IPS DF 4.7 (cell line): ENCODE data around the gene C1QTNF7.

Experiments
- DNase-seq: peaks from one replicate; pipeline ENCODE4 v3.0.0-alpha.2; 2013; ENCODE audit warnings: low spot score; ENCODE audit errors: extremely low read depth

Gene C1QTNF7

GRCh38 chr4:15457406-15458201, 29.8 kb downstream of the C1QTNF7 start:
- no peak for DNase-seq

DNA sequence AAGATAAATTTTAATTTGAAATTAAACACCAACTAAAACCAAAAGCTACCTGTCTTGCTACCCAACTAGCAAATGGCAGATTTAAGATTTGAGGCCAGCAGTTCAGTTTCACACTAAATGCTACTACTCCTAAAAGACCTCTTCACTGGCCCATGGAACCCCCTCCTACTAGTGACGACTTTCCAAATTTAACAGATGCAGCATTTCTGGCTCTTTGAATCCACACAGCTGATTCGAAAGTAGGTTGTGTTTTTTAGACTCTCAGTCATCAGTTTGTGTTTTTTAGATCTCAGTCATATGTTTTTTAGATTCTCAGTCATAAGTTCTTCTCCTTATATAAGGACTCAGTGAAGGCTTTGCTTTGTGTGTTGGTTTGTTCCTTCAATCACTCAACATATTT, 30.8 kb downstream of the C1QTNF7 start:
- no peak for DNase-seq

DNA sequence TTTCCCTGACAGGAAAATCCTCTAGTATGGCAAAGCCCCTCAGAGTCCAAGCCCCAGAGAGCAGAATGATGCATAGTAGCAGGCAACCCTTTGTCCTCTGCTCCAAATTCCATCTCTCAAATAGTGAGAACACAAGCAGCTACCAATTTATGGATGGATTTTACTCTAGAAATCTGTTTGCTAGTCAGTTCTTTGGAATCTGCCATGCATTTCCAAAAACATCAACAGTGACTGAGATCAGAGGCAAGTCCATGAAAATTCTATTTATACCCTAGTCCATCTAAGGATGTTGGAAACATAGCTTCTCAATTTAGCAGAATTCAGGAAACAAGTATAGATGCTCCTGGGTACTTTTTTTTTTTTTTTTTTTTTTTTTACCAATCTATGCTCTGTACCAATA, 31.9 kb downstream of the C1QTNF7 start:
- no peak for DNase-seq

GRCh38 chr4:15466596-15466995, 38.8 kb downstream of the C1QTNF7 start:
- DNase-seq: no peak

DNA sequence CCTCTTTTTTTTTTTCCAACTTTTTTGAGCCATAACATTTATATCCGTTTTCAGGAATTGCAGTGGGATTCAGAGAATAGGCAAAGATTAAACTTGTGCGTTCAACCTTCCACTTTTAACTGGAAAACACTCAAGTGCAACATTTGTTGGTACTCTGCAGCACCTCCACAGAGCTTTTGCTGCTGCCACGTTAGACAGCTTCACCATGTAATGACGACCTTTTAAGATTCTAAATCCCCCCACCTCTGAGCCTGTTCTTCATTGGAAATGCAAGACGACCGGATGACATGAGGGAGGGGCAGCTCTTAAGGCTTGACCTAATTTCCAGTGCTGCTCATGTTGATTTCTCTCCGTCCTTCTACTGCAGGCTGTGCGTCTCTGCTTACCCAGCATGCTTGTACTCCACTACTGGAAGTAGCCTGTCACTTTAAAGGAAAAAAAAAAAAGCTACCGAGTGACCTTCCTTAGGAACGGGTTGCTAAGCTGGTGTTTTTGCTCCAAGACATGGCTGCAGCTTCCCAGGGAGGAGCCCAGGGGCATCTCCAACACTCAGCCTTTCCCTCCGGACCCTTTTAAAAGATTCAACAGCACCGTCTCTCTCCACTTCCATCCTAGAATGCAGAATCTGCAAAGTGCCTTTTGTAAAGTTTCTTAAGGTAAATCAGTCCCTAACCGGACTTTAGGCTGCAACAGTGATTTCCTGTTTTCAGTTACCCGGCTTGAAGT, 41.7 kb downstream of the C1QTNF7 start, which contains the start of gene CC2D2A:
TSS of gene CC2D2A (plus strand) at position 481 of the 726 bp plus-strand sequence. CDS start 6,051 bp downstream, outside the sequence.
- no peak for DNase-seq

DNA sequence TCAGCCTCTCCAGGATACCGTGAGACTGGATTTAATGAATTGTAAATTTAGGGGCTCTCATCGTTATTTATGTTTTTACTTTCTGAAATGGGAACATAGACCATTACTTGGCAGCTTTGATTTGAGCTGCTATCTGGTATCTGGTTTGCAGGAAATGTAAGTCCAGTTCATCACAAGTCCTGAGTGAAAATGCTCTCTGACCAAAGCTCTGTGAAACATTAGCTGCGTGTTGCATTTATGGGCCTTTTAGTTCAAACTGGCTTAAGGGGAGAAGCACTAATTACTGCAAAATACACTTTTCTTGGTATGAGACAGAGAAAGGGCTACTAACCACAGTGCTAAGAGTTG, 42.3 kb downstream of the C1QTNF7 start:
- DNase-seq: no peak

DNA sequence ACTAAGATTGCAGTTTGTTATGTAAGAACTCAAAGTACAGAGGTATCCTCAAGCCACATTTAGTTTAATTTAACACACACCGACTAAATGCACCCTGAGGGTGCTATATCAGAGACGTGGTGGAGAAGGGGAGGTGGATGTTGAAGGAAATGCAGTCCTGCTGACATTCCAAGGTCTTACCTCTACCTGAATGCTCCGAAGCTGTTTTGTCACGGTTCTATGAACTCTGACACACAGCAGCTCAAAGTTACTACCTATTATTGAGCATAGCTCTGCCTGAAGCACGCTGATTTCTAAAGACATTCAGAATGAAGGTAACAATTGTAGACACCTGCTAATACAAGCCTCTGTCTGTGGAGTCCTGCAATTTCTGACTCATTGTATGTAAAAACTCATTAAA, 48.6 kb downstream of the C1QTNF7 start:
- DNase-seq: no peak

- DNase-seq: no peak
These were observed 50.9 kb downstream of the C1QTNF7 start for GRCh38 chr4:15478724-15479088.

- DNase-seq: peak; percentile 78
These were observed 51.5 kb downstream of the C1QTNF7 start for GRCh38 chr4:15479089-15479912.

- no peak for DNase-seq
These were observed 52.0 kb downstream of the C1QTNF7 start for GRCh38 chr4:15479913-15480185.

GRCh38 chr4:15481961-15482745, 54.3 kb downstream of the C1QTNF7 start:
- DNase-seq: no peak

DNA sequence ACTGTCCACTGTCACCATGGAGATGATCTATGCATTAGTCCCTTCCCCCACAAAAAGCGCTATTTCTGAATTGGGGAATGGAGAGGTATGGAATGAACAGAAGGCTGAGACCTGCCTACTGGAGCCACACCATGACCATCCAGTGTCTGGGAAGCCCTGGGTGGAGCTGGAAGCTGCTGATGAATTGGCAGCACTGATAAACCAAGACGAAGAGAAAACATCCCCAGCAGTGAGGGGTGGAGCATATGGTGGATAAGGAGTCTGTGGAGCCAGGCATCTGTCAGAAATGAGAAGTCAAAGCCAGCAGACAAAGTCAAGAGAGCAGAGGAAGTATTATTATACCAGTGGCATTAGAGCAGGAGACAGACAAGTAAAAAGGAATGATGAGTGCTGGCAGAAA, 55.0 kb downstream of the C1QTNF7 start:
- DNase-seq: no peak

DNA sequence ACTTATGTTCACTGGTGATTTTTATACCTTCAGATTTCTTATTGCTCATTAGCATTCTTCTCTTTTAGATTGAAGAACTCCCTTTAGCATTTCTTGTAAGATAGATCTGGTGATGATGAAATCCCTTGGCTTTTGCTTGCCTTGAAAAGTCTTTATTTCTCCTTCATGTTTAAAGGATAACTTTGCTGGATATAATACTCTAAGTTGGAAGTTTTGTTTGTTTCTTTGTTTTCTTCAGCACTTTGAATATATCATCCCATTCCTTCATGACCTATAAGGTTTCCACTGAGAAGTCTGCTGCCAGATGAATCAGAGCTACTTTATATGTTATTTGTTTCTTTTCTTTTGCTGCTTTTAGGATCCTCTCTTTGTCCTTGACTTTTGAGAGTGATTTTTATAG, 60.3 kb downstream of the C1QTNF7 start:
- DNase-seq: no peak

DNA sequence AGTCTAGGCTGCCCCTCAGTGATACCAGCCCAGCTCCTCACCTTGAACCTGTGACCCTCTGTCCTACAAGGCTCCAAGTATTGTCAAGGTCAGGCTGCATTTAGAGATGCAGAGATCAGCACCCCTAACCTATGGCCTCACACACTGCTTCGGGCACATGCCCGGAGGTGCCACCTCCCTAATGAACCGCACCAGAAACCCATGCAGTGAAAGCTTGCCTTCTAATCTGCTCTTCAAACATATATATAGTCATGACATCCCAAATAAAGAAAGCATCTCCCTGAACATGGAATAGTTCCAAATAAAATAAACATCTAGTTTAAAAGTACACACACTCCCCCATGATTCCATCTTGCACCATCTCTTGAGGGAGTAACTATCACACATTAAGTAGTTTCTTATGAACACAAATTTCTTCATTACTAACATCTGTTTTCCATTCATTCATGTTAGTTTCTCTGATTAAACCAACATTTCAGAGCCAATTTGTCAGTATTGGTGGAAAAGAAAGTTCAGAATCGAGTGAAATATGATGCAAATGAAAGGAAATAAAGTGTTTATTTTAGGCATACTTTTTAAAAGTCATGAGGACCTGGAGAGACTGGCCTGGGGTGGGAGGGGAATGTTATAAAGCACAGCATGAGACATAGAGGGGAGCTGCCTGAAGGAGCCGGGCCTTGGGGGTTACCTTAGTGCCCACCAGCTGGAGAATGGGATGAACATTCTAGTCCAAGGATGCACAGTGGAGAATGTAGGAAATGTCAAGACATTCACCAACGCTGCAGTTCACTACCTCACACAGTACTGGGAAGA, 61.0 kb downstream of the C1QTNF7 start:
- DNase-seq: no peak

DNA sequence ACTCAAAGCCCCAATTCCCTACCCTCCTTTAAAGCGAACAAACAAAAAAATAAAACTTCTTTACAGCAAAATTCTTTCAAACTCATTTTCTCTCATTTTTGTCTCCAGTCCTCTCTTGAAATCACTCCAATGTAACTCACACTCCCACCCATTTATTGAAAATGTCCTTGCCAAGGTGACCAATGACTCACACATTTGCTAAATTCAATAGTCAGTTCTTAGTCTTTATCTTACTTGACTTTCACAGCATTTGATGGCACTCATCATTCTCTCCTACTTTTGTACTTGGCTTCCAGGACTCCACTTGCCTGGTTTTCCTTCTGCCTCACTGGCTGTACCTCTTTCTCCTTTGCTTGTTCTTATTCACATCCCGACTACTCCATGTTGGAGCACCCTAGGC, 61.7 kb downstream of the C1QTNF7 start:
- DNase-seq: no peak

DNA sequence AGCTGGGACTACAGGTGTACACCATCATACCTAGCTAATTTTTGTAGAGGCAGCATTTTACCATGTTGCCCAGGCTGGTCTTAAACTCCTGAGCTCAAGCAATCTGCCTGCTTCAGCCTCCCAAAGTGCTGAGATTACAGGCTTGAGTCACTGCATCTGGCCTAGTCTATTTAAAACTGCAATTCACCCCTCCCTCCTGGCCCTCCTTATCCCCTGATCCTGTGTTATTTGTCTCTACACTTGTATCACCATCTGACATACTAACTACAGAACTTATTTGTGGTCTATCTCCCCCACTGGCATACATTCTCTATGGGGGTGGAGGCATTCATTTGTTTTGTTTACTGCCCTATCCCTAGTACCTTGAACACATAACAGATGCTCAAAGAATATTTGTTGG, 65.6 kb downstream of the C1QTNF7 start:
- DNase-seq: no peak

DNA sequence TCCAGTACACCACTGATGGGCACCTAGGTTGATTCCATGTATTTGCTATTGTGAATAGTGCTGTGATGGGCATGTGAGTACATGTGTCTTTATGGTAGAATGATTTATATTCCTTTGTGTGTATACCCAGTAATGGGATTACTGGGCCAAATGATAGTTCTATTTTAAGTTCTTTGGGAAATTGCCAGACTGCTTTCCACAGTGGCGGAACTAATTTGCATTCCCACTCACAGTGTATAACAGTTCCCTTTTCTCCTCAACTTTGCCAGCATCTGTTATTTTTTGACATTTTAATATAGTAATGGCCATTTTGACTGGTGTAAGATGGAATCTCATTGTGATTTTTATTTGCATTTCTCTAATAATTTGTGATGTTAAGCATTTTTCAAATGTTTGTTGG, 67.8 kb downstream of the C1QTNF7 start:
- no peak for DNase-seq
